Stimulated activated CD4-positive, alpha-beta T cell treated with anti-CD3 and anti-CD28 coated beads, TNF-alpha, amount 100 ng/mL, for 24 hours (primary cell): ENCODE results near the gene SPOUT1.
A peak's percentile ranks its signal among the peaks of the same experiment; 100 is the strongest.

Source experiments
- DNase-seq, 3 experiments: peaks; one replicate each; pipeline ENCODE4 v3.0.0-alpha.2; 2020; ENCODE audit warnings: low read depth in 3 of 3

The SPOUT1 gene

DNA sequence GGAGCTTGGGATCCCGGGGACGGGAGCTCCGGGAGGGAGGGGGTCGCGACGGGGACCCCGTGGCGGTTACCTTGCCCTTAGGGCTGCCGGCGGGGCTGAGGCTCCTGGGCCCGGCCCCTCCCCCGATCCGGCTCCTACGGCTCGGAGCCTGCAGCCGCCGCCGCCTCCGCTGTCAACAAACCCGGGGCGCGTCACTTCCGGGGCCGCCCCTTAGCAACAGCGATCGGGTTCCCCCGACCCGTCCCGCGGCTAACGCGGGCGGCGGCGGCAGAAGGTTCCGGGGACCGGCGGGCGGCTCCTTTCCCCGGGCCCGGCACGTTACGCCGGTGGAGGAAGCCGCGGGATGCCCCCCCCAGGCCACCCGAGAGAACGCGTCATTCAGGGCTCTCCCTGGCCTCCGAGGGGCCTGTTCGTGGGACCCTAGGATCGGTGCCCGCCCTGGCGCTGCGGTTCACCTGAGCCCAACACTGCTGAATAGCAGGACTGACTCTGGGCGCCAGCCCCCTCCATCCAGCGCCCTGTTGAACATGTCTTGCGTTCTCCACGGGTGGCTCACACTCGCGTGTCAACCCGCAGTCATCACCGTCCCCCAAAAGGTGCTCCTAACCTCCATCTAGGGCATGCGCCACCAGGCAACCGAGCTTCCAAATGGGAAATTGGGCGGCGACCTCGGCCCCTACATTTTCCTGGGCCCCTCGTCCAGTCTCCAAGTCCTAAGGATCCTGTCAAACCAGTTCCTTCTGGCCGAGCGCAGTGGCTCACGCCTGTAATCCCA, 57.7 kb downstream of the SPOUT1 start, which contains the start of gene ZER1:
ZER1 (minus strand) TSS at position 183 of the 775 bp plus-strand sequence. CDS start 16,362 bp downstream, outside the sequence.
- peak; percentile 88 to 93 (median 93) for DNase-seq

DNA sequence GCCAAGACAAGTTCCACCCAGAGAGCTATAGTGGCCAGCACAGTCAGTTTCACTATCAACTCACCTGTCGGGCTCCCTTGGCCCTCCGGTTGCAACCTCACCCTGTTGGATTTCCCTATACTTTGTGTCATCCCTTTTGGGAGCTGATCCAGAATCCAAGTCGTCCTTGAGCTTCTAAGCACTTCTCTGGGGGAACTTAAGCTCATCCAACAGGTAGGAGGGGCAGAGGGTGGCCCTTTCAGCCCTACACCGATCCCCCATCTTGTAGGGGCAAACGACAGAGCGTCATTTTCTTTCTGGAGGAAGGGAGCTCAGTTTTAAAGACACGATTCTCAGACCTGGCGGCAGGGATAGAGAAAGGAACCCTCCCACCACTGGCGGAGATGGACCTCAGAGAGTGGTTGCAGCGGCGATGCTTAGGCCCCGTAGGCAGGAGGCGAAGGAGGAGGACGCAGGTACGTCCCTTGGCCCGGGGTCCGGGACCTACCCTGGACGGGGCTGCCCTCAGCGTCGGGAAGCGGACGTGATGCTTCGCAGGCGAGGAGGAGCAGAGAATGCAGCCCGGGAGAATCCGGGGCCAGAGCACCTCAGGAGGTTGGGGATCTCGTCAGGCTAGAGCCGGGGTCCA, 58.4 kb downstream of the SPOUT1 start:
- DNase-seq: no peak

DNA sequence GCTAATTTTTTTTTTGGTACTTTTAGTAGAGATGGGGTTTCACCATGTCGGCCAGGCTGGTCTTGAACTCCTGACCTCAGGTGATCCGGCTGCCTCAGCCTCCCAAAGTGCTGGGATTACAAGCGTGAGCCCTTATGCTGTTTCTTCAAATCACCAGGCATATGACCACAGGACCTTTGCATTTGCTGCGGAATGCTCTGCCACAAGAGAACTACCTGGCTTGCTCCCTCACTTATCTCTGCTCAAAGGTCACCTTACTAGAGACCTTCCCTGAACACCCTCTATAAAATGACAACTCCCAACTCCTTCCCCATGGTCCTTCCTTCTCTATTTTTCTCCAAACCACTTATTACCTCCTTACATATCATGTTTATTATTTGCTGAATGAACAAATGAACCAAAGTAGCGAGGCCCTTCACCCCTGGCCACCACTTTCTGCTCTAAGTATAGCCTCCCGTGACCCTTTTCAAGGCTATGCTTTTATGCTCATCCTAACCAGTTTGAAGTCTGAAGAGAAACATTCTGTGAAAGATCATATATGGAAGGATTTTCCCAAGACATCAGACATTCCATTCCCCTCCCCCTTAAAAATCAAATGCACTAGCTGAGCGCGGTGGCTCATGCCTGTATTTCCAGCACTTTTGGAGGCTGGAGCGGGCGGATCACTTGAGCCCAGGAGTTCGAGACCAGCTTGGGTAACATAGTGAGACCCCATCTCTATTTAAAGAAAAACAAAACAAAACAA, 59.1 kb downstream of the SPOUT1 start:
- DNase-seq: no peak
